K562 (cell line): ENCODE results near the gene ERBB3. TPM values are rescaled to one million over a fixed set of nuclear protein-coding genes. Genes with fewer than 3 reads are reported as not detected.
A peak's percentile ranks its signal among the peaks of the same experiment; 100 is the strongest.

Source experiments
- ATAC-seq: fragments of 200-7000 bp; cut with Tn5 transposase; 3 replicates; pipeline ENCODE4 v1.9.1; 2020; ENCODE audit warnings: moderate library complexity
- BruUV-seq: library from RNA; stranded (reverse); fragments of 400-500 nt; replicated peaks from 2 replicates; lab custom pipeline; 2021; lab: Mats Ljungman, UMichigan
- CTCF ChIA-PET: fragments of 300-600 bp; formaldehyde crosslinking; extraction: SDS; loops from one replicate; lab custom pipeline; 2021; ENCODE audit warnings: low intra/inter-chr PET ratio; lab: Yijun Ruan, JAX
- POLR2A ChIA-PET: fragments of 300-600, 350-650 bp; sonication (Branson Sonifier 250); formaldehyde crosslinking; extraction: SDS; loops from one replicate; lab custom pipeline; 2021; ENCODE audit warnings: antibody characterized with exemption, inconsistent platforms; lab: Yijun Ruan, JAX
- DNase-seq, 4 experiments: peaks; one replicate each; pipeline versions ENCODE4 v3.0.0 to v3.0.0-alpha.2; 2011 to 2018; ENCODE audit warnings: low spot score in 3 of 4, mixed read lengths in 3 of 4; ENCODE audit errors: extremely low read depth in 1 of 4
- FAIRE-seq: peaks from 2 replicates; lab custom pipeline; 2011; peaks lifted over from hg19 to GRCh38; lab: Jason Lieb, UNC
- H2AFZ ChIP-seq: 2 replicates; pipeline ENCODE4 v1.6.0; 2011; ENCODE audit warnings: low read depth, low read length, control low read depth, inconsistent platforms
- H3K27ac ChIP-seq: fragments of 200-600 bp; 3 replicates; pipeline ENCODE4 v1.8.0; 2011; ENCODE audit warnings: low read depth, mild to moderate bottlenecking, control low read depth, inconsistent platforms, low read length, moderate library complexity, mixed read lengths; ENCODE audit errors: extremely low read depth
- H3K27me3 ChIP-seq, 2 experiments: fragments of 300-600 bp in 1 of 2; 2 replicates in 1 of 2; 3 replicates in 1 of 2; pipeline versions ENCODE4 v1.6.0 to v1.8.0; 2011; ENCODE audit warnings: inconsistent platforms in 2 of 2, low read length in 2 of 2, mild to moderate bottlenecking in 1 of 2, mixed read lengths in 1 of 2, moderate library complexity in 1 of 2; ENCODE audit not compliant: control insufficient read depth in 2 of 2, insufficient read depth in 2 of 2
- H3K36me3 ChIP-seq: fragments of 300-600 bp; 3 replicates; pipeline ENCODE4 v1.8.0; 2011; ENCODE audit warnings: mild to moderate bottlenecking, low read length, inconsistent platforms; ENCODE audit not compliant: control insufficient read depth, insufficient read depth
- H3K4me1 ChIP-seq, 2 experiments: fragments of 200-600 bp in 1 of 2; replicated peaks in 1 of 2; 2 replicates in 1 of 2; 3 replicates in 1 of 2; pipeline versions ENCODE4 v1.5.1 to v1.8.0; 2011; ENCODE audit warnings: inconsistent platforms in 2 of 2, low read length in 2 of 2, mild to moderate bottlenecking in 1 of 2, mixed read lengths in 1 of 2, moderate library complexity in 1 of 2; ENCODE audit not compliant: control insufficient read depth in 2 of 2, insufficient read depth in 2 of 2
- H3K4me2 ChIP-seq: 2 replicates; pipeline ENCODE4 v1.6.1; 2011; ENCODE audit warnings: low read length, control low read depth, inconsistent platforms, mixed read lengths; ENCODE audit not compliant: insufficient read depth
- H3K4me3 ChIP-seq: fragments of 200-600 bp; sonication (generic), shearing (Covaris generic); 2 replicates; pipeline ENCODE4 v1.5.1; 2016; ENCODE audit warnings: control low read depth, inconsistent platforms
- H3K79me2 ChIP-seq: fragments of 200-600 bp; 3 replicates; pipeline ENCODE4 v1.8.0; 2011; ENCODE audit warnings: low read length, inconsistent platforms; ENCODE audit not compliant: control insufficient read depth, insufficient read depth
- H3K9ac ChIP-seq, 2 experiments: 2 replicates each; pipeline versions ENCODE4 v1.6.0 to v1.6.1; 2011; ENCODE audit warnings: low read depth in 2 of 2, low read length in 2 of 2, control low read depth in 1 of 2, inconsistent platforms in 1 of 2, mild to moderate bottlenecking in 1 of 2, mixed read lengths in 1 of 2; ENCODE audit not compliant: insufficient read depth in 1 of 2
- H3K9me1 ChIP-seq: one replicate; pipeline ENCODE4 v1.6.0; 2011; ENCODE audit warnings: inconsistent platforms, mild to moderate bottlenecking, low read length, moderate library complexity; ENCODE audit not compliant: control insufficient read depth, insufficient read depth
- H3K9me3 ChIP-seq: replicated peaks from 2 replicates; pipeline ENCODE4 v1.5.1; 2011; ENCODE audit warnings: low read depth, low read length, inconsistent platforms; ENCODE audit not compliant: control insufficient read depth, insufficient read depth
- H4K20me1 ChIP-seq: replicated peaks from 2 replicates; pipeline ENCODE4 v1.6.1; 2011; ENCODE audit warnings: low read length, inconsistent platforms, mixed read lengths; ENCODE audit not compliant: control insufficient read depth, insufficient read depth
- BCOR ChIP-seq: fragments of 450-650 bp; IDR thresholded peaks from 2 replicates; pipeline ENCODE4 v1.6.1; 2016
- BDP1 ChIP-seq: IDR thresholded peaks from 3 replicates; pipeline ENCODE4 v1.6.1; 2011; ENCODE audit not compliant: insufficient read length, insufficient read depth
- CC2D1A ChIP-seq: fragments of 450-650 bp; IDR thresholded peaks from 2 replicates; pipeline ENCODE4 v1.6.1; 2017; ENCODE audit warnings: mild to moderate bottlenecking
- CGGBP1 ChIP-seq: fragments of 250-450 bp; sonication (Bioruptor Pico); IDR thresholded peaks from 2 replicates; pipeline ENCODE4 v1.9.0; 2021; ENCODE audit warnings: mild to moderate bottlenecking
- DACH1 ChIP-seq: fragments of 450-650 bp; IDR thresholded peaks from 2 replicates; pipeline ENCODE4 v1.6.1; 2018; ENCODE audit not compliant: partially characterized antibody
- HMG20B ChIP-seq: fragments of 250-450 bp; sonication (Bioruptor Pico); IDR thresholded peaks from 2 replicates; pipeline ENCODE4 v1.5.0; 2021; ENCODE audit warnings: mild to moderate bottlenecking
- HNRNPH1 ChIP-seq: fragments of 200-400 bp; formaldehyde crosslinking; optimal IDR thresholded peaks from 2 replicates; pipeline ENCODE3; 2017; ENCODE audit warnings: low read depth, mild to moderate bottlenecking, low read length, moderate library complexity
- HSF4 ChIP-seq: fragments of 250-450 bp; sonication (Bioruptor Pico); IDR thresholded peaks from 2 replicates; pipeline ENCODE4 v2.1.2; 2022; ENCODE audit warnings: mild to moderate bottlenecking, moderate library complexity, borderline replicate concordance
- ILF3 ChIP-seq: fragments of 450-650 bp; IDR thresholded peaks from 2 replicates; pipeline ENCODE4 v1.6.1; 2018; ENCODE audit warnings: antibody characterized with exemption, mild to moderate bottlenecking, moderate library complexity, borderline replicate concordance
- MCM2 ChIP-seq: fragments of 450-650 bp; IDR thresholded peaks from 2 replicates; pipeline ENCODE4 v1.6.1; 2017; ENCODE audit warnings: low read depth, mild to moderate bottlenecking
- MCM3 ChIP-seq: fragments of 450-650 bp; IDR thresholded peaks from 2 replicates; pipeline ENCODE4 v1.6.1; 2016
- MCM7 ChIP-seq, 2 experiments: fragments of 450-650 bp; IDR thresholded peaks; 2 replicates each; pipeline ENCODE4 v1.6.1; 2016 to 2018
- OTX1 ChIP-seq: fragments of 450-650 bp; formaldehyde crosslinking; IDR thresholded peaks from 2 replicates; pipeline ENCODE4 v1.4.0; 2022; ENCODE audit warnings: mild to moderate bottlenecking
- RBM22 ChIP-seq: fragments of 200-400 bp; formaldehyde crosslinking; IDR thresholded peaks from 2 replicates; pipeline ENCODE4 v1.6.1; 2018; ENCODE audit warnings: low read length, low read depth; ENCODE audit not compliant: poor library complexity, severe bottlenecking
- TBL1XR1 ChIP-seq, 2 experiments: IDR thresholded peaks; 2 replicates each; pipeline ENCODE4 v1.6.1; 2012; ENCODE audit warnings: improper control_type of control experiment in 2 of 2, low read length in 2 of 2, mild to moderate bottlenecking in 1 of 2
- ZNF224 ChIP-seq: sonication (generic); formaldehyde crosslinking; IDR thresholded peaks from 2 replicates; pipeline ENCODE4 v1.8.0; 2022; ENCODE audit warnings: mild to moderate bottlenecking, missing genetic modification reagents
- ZNF444 ChIP-seq: fragments of 250-450 bp; sonication (Bioruptor Pico); IDR thresholded peaks from 2 replicates; pipeline ENCODE4 v1.4.0; 2020; ENCODE audit warnings: mild to moderate bottlenecking, moderate library complexity
- ZSCAN29 ChIP-seq: fragments of 450-650 bp; IDR thresholded peaks from 2 replicates; pipeline ENCODE4 v1.6.1; 2017
- WGBS: fragments of 100-300 bp; shearing (Covaris generic); methylation state at CpG from one replicate; pipeline ENCODE4 v1.1.6; 2016; ENCODE audit warnings: low coverage, mixed read lengths; ENCODE audit not compliant: insufficient coverage; ENCODE audit errors: missing lambda C conversion rate; 5-methylcytosine and 5-hydroxymethylcytosine counted together
- in situ Hi-C: fragments of 300-500 bp; cut with MboI; formaldehyde crosslinking; loops from 4 replicates; pipeline ENCODE4 v1.15.0; 2018; ENCODE audit warnings: inconsistent platforms, mixed read lengths
- intact Hi-C: fragments of 100-400 bp; cut with micrococcal nuclease; formaldehyde crosslinking; loops from 2 replicates; pipeline ENCODE4 v1.14.2; 2022
- polyA plus RNA-seq, 8 experiments: library from polyadenylated mRNA; depleted of rRNA in 4 of 8; stranded (reverse) in 5 of 8; unstranded in 3 of 8; fragments of >200 nt; fragmentation: Nextera tagmentation in 2 of 8; fragmentation: Illumina TruSeq in 1 of 8; extraction: Ambion mirVana in 2 of 8; extraction: Trizol in 1 of 8; gene quantifications; 2 replicates each; pipeline versions ENCODE4 v1.2.1 to v1.2.3, GENCODE V29; 2011 to 2014; ENCODE audit warnings: inconsistent platforms in 1 of 8, missing spikeins in 1 of 8
- total RNA-seq, 7 experiments: library from RNA; depleted of rRNA in 6 of 7; stranded (reverse); fragments of >200 nt in 6 of 7; fragmentation: Illumina TruSeq in 2 of 7; extraction: Trizol in 2 of 7; gene quantifications; 2 replicates each; pipeline versions ENCODE4 v1.2.1 to v1.2.3, GENCODE V29; 2011 to 2021; ENCODE audit warnings: low replicate concordance in 1 of 7
- TF ChIP-seq, protein P1 (sequence below): fragments of 450-650 bp; IDR thresholded peaks from 2 replicates; pipeline ENCODE4 v1.7.0; 2016; ENCODE audit warnings: borderline replicate concordance
- TF ChIP-seq, protein P2 (sequence below), 2 experiments: fragments of 250-450 bp in 1 of 2; fragments of 450-650 bp in 1 of 2; sonication (Bioruptor Pico) in 1 of 2; IDR thresholded peaks; 2 replicates each; pipeline versions ENCODE4 v1.6.1 to v1.8.0; 2016 to 2021; ENCODE audit warnings: mild to moderate bottlenecking in 2 of 2, moderate library complexity in 2 of 2, missing compliant biosample characterization in 1 of 2, missing genetic modification characterization in 1 of 2

Gene ERBB3
- total and polyA plus RNA-seq, 9 of the 15 experiments (the other 6 are each of a cell fraction or from before 2014, with no cell fraction given) = 1.5 to 5.4 (median 3.8) TPM

GRCh38 chr12:56103823-56104108, 23.8 kb downstream of the ERBB3 start (continued):
- peak; percentile 88 for TF ChIP-seq ZSCAN29

- peak within 1 kb of the TSS; percentile 99 for H3K4me2 ChIP-seq
- peak within 1 kb of the TSS; percentile 99 for H3K27ac ChIP-seq
- H3K4me1 ChIP-seq = peaks cover 11 to 25% of the 10 kb centered on the region in 2 experiments; a peak in 4 of 5 replicates
- peak; percentile 97 for ATAC-seq
- DNase-seq = peak; percentile 90 to 99 (median 94)
- H3K27me3 ChIP-seq = no peaks in the 10 kb centered on the region
- H3K9ac ChIP-seq = peak within 1 kb of the TSS; percentile 98 to 99
- H3K9me1 ChIP-seq = no peaks in the 10 kb centered on the region
- ChIA-PET POLR2A (interaction anchor here (0.6 to 7.8 kb wide), 24 partner anchors 9 to 622 kb away, joined by 3 to 125 read pairs (median 4); partner anchors contain the start of genes ESYT1, IKZF4, MYL6 and RPL41), CTCF (interaction anchor here (0.7 kb wide), 1 partner anchor 22 kb away, joined by 3 read pairs; no protein-coding TSS in a partner anchor)
- peaks cover 41% of the 10 kb centered on the region for H3K36me3 ChIP-seq
- intact Hi-C loops = loop anchor here (2.0 kb wide), 1 partner anchor 21 kb away; no protein-coding TSS in a partner anchor
- FAIRE-seq = peak; percentile 98
- BruUV-seq = no TSS peak
- under 1% methylated on average over 57 of the region's 60 CpGs for WGBS
- peak within 1 kb of the TSS; percentile 91 for H2AFZ ChIP-seq
- peak within 1 kb of the TSS; percentile 97 for H3K4me3 ChIP-seq
- peaks cover 10% of the 10 kb centered on the region for H4K20me1 ChIP-seq
- H3K79me2 ChIP-seq = peaks cover 47% of the 10 kb centered on the region
- 0 out of 2 replicates have a peak, but pooled peaks cover 5% of the 10 kb centered on the region for H3K9me3 ChIP-seq
- in situ Hi-C loops = no loop called here
- TF ChIP-seq BCOR = peak; percentile 31; the same call in 1 of the 2 replicates
- 0 out of 2 replicates have a peak, but pooled peaks have one; percentile 31 for TF ChIP-seq ZSCAN29
- no peak for TF ChIP-seq MCM3
- no peak for TF ChIP-seq CGGBP1 (CRISPR knock-in tag)
- TF ChIP-seq, protein P1, sequence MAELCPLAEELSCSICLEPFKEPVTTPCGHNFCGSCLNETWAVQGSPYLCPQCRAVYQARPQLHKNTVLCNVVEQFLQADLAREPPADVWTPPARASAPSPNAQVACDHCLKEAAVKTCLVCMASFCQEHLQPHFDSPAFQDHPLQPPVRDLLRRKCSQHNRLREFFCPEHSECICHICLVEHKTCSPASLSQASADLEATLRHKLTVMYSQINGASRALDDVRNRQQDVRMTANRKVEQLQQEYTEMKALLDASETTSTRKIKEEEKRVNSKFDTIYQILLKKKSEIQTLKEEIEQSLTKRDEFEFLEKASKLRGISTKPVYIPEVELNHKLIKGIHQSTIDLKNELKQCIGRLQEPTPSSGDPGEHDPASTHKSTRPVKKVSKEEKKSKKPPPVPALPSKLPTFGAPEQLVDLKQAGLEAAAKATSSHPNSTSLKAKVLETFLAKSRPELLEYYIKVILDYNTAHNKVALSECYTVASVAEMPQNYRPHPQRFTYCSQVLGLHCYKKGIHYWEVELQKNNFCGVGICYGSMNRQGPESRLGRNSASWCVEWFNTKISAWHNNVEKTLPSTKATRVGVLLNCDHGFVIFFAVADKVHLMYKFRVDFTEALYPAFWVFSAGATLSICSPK = no peak
- no peak for TF ChIP-seq ILF3
- no peak for TF ChIP-seq ZNF444
- TF ChIP-seq, protein P2, sequence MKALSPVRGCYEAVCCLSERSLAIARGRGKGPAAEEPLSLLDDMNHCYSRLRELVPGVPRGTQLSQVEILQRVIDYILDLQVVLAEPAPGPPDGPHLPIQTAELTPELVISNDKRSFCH (CRISPR knock-in tag; IDR thresholded peaks at IDR 0.05) = no peak
- TF ChIP-seq, protein P2 (tag; IDR thresholded peaks at IDR 0.05) = 0 out of 2 replicates have a peak, but pooled peaks have one; percentile 22
- no peak for TF ChIP-seq DACH1
- no peak for TF ChIP-seq HMG20B
- TF ChIP-seq HSF4 = no peak
- peak; percentile 38; the same call in 1 of the 2 replicates for TF ChIP-seq OTX1 (CRISPR knock-in tag)
- peak; percentile 91; the same call in 1 of the 2 replicates for TF ChIP-seq CC2D1A
- no peak for TF ChIP-seq MCM7 (IDR thresholded peaks at IDR 0.05)
- peak in 1 of 2 experiments; percentile 20; a peak in 1 of 4 replicates for TF ChIP-seq TBL1XR1 (IDR thresholded peaks at IDR 0.05; ENCODE audit: low read length in 2 of 2)
- no peak for TF ChIP-seq RBM22
- TF ChIP-seq HNRNPH1 = no peak
- no peak for TF ChIP-seq BDP1
- no peak for TF ChIP-seq MCM2
- TF ChIP-seq ZNF224 (CRISPR knock-in tag) = no peak
These were observed 24.3 kb downstream of the ERBB3 start, which contains the start of gene PA2G4 for GRCh38 chr12:56104109-56104814. Gene PA2G4, plus strand, starts transcription at chr12:56104559. Its CDS starts 179 bp downstream, at chr12:56104738.
